Central memory CD8-positive, alpha-beta T cell (primary cell): Measurements from ENCODE around the gene TSPAN18.

Experiments
- ATAC-seq: fragments of 150-1000 bp; cut with Tn5 transposase; replicated peaks from 2 replicates; pipeline ENCODE4 v1.10.0; 2022; ENCODE audit warnings: mild to moderate bottlenecking, moderate FRiP score, moderate number of reproducible peaks; ENCODE audit not compliant: poor library complexity, severe bottlenecking; ENCODE audit errors: extremely low read depth
- DNase-seq, 2 donors: peaks; one replicate each; pipeline ENCODE4 v3.0.0; 2021; ENCODE audit warnings: low spot score in 2 of 2
- H3K27ac Mint-ChIP-seq: one replicate; pipeline ENCODE4 v1.8.0; 2022; ENCODE audit warnings: low read depth, mild to moderate bottlenecking, moderate library complexity, mixed read lengths
- H3K27me3 Mint-ChIP-seq: one replicate; pipeline ENCODE4 v1.8.0; 2022; ENCODE audit warnings: mixed read lengths
- H3K36me3 Mint-ChIP-seq: one replicate; pipeline ENCODE4 v1.8.0; 2022; ENCODE audit warnings: mild to moderate bottlenecking, moderate library complexity, mixed read lengths; ENCODE audit not compliant: insufficient read depth
- H3K4me1 Mint-ChIP-seq: one replicate; pipeline ENCODE4 v1.8.0; 2022; ENCODE audit warnings: mixed read lengths
- H3K4me3 Mint-ChIP-seq: one replicate; pipeline ENCODE4 v1.8.0; 2022; ENCODE audit warnings: mild to moderate bottlenecking, moderate library complexity, mixed read lengths
- H3K9me3 Mint-ChIP-seq: one replicate; pipeline ENCODE4 v1.8.0; 2022; ENCODE audit warnings: mixed read lengths

TSPAN18 gene

DNA sequence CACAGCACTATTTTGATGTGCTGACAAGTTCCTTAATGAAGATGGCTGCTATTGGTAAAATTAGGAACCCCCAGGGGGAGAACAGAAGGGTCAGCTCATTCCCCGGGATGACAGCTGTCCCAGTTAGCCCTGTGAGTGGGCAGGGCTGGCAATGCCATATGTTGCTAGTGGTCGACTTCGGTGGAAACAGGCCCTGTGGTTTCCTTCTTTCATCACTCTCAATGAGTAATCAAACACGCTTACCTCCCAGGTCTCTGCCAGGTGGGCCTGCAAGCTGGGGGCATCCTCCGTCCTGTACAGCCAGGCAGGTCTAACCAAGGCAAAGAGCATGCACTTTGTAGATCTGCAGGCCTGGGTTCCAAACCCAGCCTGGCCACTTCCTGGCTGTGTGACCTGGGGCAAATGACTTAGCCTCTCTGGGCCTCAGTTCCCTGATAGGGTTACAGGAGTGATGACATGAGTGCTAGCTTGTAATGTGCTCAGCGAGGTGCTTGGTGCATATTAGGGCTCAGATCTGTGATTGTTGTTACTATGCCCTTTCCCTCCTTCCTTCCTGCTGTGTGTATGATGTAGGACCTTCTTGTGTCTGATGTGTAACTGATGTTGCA is 85.2 kb downstream of the TSPAN18 start:
- Mint-ChIP-seq H3K9me3 (no peaks in the 10 kb centered on the region), H3K4me1 (no peaks in the 10 kb centered on the region), H3K4me3 (no peak overlapping the region), H3K27ac (peak overlapping the region; percentile 30), H3K36me3 (no peaks in the 10 kb centered on the region), H3K27me3 (no peaks in the 10 kb centered on the region)
- DNase-seq (no peak), ATAC-seq (no peak)

DNA sequence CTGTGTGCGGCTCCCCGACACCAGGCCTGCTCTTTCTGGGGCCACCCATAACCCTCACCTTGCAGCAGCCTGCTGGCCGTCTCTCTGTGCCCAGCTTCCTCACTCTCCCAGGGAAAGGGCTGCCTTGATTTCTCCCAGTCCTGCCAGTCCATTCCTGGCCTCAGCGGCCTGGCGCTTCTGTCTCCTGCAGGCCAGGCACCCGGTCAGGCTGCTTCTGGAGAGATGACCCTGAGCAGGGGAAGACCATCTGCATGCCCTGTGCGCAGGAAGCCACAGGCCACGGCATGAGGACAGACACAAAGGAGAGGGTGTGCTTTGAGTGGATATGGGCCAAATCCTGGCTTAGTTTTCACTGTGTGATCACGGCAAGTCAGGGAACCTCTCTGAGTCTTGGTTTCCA is 86.2 kb downstream of the TSPAN18 start:
- Mint-ChIP-seq H3K27ac (no peak overlapping the region), H3K27me3 (no peaks in the 10 kb centered on the region), H3K9me3 (no peaks in the 10 kb centered on the region), H3K36me3 (no peaks in the 10 kb centered on the region), H3K4me1 (peaks cover 4% of the 10 kb centered on the region), H3K4me3 (no peak overlapping the region)
- DNase-seq (no peak), ATAC-seq (no peak)

DNA sequence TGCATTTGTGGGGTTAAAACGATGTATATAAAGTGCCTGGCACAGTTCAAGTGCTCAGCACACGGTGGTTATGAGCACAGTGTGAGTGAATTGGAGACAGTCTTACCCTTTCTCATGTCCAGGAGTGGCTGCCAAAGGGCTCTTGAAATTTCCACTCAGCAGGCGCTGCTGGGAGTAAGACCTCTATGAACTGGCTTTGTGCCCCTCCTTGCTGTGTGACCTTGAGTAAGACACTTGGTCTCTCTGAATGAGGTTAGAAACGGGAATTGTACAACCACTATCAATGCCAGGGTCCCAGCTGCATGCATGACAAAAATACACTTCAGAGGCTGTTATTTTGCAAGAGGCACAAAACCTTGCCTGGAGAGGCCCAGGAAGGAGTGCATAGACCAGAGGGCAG is 86.6 kb downstream of the TSPAN18 start:
- no peak overlapping the region for H3K27ac Mint-ChIP-seq
- H3K9me3 Mint-ChIP-seq = no peaks in the 10 kb centered on the region
- H3K36me3 Mint-ChIP-seq = no peaks in the 10 kb centered on the region
- no peaks in the 10 kb centered on the region for H3K27me3 Mint-ChIP-seq
- DNase-seq (no peak), ATAC-seq (no peak)
- no peak overlapping the region for H3K4me3 Mint-ChIP-seq
- peaks cover 4% of the 10 kb centered on the region for H3K4me1 Mint-ChIP-seq

DNA sequence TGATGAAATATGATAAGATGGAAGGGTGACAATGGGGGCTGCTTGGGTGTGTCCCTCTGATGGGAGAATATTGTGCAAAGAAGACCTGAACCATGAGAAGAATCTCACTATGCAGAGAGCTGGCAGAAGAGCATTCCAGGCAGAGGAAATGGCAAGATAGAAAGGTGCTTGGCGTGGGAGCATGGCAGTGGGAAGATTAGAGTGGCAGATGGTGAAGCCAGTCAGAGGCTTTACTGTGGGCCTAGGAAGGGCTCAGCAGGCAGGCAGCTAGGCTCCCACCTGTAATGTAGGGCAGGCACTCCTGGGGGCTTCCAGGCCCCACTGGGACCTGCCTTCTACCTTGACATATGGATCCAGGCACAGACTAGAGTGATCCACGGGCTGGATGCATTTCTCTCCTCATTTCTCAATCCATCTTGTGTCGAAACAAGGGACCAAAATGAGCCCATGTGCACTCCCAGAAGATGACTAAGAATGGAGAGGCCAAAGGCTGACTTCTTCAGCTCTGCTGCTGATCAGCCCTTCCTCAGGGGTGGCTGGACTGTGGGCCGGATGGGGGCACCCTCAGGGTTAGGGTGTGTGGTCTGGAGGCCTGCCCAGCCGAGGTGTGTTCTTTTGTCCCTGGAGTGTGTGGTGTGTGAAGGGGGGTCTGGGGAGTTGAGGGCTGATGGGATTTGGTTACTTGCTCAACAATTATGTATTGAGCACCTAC is 88.3 kb downstream of the TSPAN18 start:
- Mint-ChIP-seq H3K27me3 (no peaks in the 10 kb centered on the region), H3K4me1 (peaks cover 4% of the 10 kb centered on the region), H3K4me3 (no peak overlapping the region), H3K27ac (no peak overlapping the region), H3K36me3 (no peaks in the 10 kb centered on the region), H3K9me3 (no peaks in the 10 kb centered on the region)
- DNase-seq (no peak), ATAC-seq (no peak)

DNA sequence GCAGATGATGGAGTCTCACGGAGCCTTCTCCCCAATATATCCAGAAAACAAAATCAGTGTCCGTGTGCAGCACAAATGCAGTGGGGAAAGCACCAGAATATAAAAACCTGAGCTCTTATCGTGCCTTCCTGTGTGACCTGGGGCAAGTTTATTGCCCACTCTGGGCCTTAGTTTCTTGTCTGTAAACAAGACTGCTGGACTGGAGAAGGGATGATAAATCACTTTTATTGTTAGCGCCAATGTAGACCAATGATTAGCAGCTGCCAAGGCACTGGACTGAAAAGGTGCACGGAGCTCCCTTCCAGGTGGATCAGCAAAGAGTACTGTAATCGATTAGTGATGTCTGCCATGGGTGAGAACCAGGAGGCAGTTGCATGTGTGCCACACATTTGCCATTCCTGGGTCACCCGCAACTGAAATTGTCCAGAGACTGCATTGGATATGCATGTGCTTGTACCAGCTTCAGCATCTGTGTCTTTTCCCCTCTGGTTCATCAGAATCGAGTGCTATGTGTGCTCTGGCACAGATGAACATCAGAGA is 89.2 kb downstream of the TSPAN18 start:
- no peak for ATAC-seq
- Mint-ChIP-seq H3K36me3 (no peaks in the 10 kb centered on the region), H3K4me1 (peaks cover 4% of the 10 kb centered on the region), H3K27me3 (no peaks in the 10 kb centered on the region), H3K4me3 (no peak overlapping the region), H3K9me3 (no peaks in the 10 kb centered on the region), H3K27ac (no peak overlapping the region)
- DNase-seq = no peak

DNA sequence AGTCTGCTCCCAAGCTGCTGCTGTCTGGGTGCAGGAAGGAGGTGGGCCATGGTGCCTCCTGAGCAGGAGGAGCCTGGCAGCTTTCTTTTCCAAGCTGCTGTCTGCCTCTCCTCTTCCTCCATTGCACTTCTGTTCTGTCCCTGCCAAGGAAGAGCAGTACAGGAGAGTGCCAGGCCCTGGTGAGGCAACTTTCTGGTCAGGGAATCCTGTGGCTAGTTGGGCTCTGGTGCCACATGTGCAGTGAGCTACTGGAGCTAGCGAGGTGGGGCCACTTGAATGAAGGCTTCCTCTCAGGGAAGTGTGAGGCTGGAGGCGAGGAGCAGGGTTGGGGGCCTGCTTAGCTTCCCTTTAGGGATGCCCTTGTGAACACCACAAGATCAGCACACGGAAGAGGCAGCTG is 90.0 kb downstream of the TSPAN18 start:
- no peak overlapping the region for H3K27ac Mint-ChIP-seq

DNA sequence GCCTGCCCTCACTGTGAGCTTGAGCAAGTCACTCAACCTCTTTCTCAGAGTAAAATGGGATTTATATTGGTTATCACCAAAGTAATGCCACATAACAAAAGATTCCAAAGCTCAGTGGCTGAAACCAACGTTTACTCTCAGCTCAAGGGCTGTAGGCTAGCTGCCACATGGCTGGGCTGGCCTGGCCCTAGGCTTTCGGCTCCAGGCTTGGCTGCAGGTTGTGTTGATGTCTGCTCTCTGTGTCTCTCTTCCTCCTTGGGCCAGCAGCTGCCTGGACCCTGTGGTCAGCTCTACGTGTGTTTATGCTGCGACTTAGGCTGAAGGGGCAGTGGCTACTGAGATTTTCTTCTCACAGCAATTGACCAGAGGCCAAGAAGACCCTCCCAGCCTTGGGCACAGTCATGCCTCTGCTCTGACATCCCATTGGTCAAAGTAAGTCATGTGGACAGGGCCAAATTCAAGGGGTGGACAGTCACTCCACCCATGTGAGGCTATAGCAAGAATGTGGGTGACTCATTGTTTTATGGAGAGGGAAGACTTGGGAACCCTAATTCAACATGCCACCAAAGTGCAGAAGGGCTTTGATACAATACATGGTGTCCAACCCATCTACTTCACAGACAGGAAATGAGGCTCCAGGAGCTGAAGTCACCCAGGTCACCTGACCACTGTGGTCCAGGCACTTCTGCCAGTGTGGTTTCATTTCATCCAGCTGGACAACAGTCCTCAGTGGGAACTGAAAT is 90.6 kb downstream of the TSPAN18 start:
- no peaks in the 10 kb centered on the region for H3K36me3 Mint-ChIP-seq
- H3K27ac Mint-ChIP-seq = no peak overlapping the region
- H3K27me3 Mint-ChIP-seq = no peaks in the 10 kb centered on the region
- H3K4me1 Mint-ChIP-seq = peaks cover 4% of the 10 kb centered on the region
- H3K9me3 Mint-ChIP-seq = no peaks in the 10 kb centered on the region
- DNase-seq = no peak
- no peak for ATAC-seq
- H3K4me3 Mint-ChIP-seq = no peak overlapping the region

More for the DNA sequence above, 90.0 kb downstream of the TSPAN18 start:
- ATAC-seq (no peak), DNase-seq (no peak)
- H3K36me3 Mint-ChIP-seq = no peaks in the 10 kb centered on the region
- H3K4me3 Mint-ChIP-seq = no peak overlapping the region
- H3K9me3 Mint-ChIP-seq = no peaks in the 10 kb centered on the region
- H3K27me3 Mint-ChIP-seq = no peaks in the 10 kb centered on the region
- H3K4me1 Mint-ChIP-seq = peaks cover 4% of the 10 kb centered on the region

DNA sequence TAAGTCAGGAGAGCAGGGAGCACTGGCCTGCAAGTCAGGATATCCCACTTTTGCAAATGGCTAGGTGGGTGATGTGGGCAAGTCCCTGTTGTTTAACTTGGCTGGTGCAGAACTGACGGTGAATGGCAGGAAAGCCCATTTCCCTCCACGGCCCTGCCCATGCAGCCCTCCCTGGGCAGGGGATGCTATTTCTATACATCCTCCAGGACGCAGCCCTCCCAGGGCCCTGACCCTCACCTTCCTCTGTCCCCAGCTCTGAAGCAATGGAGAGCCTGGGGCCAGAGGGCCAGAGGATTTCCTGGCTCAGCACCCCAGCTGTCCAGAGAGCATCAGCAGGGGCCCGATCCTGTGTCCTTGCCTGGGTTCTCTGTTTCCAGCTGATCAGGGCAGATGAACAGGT is 91.3 kb downstream of the TSPAN18 start:
- H3K36me3 Mint-ChIP-seq = no peaks in the 10 kb centered on the region
- no peak for ATAC-seq
- no peak for DNase-seq
- H3K4me1 Mint-ChIP-seq = peaks cover 4% of the 10 kb centered on the region
- H3K27ac Mint-ChIP-seq = no peak overlapping the region
- H3K9me3 Mint-ChIP-seq = no peaks in the 10 kb centered on the region
- H3K27me3 Mint-ChIP-seq = no peaks in the 10 kb centered on the region
- no peak overlapping the region for H3K4me3 Mint-ChIP-seq

DNA sequence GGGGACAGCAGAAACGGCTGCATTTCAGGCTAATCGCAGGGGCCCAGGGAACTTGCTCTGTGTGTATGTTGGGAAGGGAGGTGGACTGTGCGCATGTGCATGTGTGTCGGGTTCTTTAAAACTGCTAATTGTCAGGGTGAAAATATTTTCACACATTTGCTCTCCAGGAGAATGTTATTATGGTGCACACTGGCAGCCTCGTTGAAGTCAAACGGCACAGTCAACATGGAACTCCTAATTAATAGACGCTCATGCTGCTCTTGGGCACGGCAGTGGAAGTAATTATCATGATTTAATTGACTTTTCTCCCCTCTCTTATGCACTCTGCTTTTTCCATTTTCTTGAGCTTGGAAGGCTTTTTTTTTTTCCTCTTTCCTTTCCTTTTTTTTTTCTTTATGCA is 92.6 kb downstream of the TSPAN18 start:
- DNase-seq = no peak
- H3K4me1 Mint-ChIP-seq = peaks cover 4% of the 10 kb centered on the region
- no peaks in the 10 kb centered on the region for H3K9me3 Mint-ChIP-seq
- H3K27me3 Mint-ChIP-seq = no peaks in the 10 kb centered on the region
- H3K4me3 Mint-ChIP-seq = no peak overlapping the region
- no peaks in the 10 kb centered on the region for H3K36me3 Mint-ChIP-seq
- no peak for ATAC-seq
- H3K27ac Mint-ChIP-seq = no peak overlapping the region

DNA sequence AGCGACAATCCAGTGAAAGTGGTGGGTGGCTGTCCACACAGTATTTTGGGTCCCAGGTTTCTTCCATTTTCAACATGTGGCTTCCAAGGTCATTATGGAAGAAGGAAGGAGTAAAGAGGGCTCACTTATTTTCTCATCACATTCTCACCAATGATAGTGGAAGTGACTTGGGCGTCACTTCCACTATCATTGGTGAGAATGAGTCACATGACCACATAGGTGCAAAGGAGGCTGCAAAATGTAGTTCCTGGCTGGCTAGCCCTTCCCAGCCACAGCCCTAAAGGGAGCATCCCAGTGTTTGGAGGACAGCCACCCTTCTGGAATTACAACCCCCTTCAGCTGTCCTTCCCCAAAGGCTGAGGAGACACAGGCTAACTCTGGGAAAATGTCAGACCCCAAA is 95.6 kb downstream of the TSPAN18 start:
- Mint-ChIP-seq H3K9me3 (no peaks in the 10 kb centered on the region), H3K4me3 (no peak overlapping the region), H3K27ac (no peak overlapping the region), H3K27me3 (no peaks in the 10 kb centered on the region), H3K36me3 (no peaks in the 10 kb centered on the region), H3K4me1 (peaks cover 2% of the 10 kb centered on the region)
- no peak for ATAC-seq
- no peak for DNase-seq

DNA sequence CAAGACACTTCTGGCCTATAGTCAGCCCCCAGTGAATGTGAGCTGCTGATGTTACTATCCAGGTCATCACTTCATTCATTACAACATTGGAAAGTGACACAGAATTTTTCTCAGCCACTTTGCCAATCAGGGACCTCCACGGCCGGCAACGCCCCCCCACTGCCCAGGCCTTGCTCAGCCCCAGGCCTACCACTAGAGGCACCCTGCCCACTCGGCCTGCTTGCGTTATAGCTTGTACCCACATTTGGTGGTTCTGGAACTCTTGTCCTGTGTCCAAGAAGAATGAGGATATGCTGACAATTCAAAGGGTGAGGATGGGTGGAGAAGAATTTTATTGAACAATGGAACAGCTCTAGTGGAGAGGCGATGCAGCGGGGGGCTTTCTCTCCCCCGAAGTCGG is 96.2 kb downstream of the TSPAN18 start:
- no peaks in the 10 kb centered on the region for H3K4me1 Mint-ChIP-seq
- no peaks in the 10 kb centered on the region for H3K9me3 Mint-ChIP-seq
- ATAC-seq (no peak), DNase-seq (no peak)
- H3K36me3 Mint-ChIP-seq = no peaks in the 10 kb centered on the region
- H3K27me3 Mint-ChIP-seq = no peaks in the 10 kb centered on the region
- H3K4me3 Mint-ChIP-seq = no peak overlapping the region
- H3K27ac Mint-ChIP-seq = no peak overlapping the region

DNA sequence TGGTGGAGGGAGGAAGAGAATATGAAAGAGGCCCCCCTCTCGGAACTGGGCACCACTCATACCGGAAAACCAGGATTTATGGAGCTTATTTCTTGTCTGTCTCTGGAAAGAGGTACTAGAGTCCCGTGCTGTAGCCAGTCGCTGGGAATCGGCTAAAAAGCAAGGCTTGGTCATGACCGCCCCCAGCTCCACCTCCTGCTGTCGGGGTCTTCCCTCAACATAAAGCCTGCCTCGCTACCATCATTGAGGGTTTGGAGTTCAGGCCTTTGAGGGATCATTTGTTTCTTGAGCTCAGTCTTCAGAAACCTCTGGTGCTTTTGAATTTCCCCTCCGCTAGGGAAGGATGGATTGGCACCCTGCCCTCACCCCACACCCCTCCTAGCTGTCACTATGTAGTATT is 97.1 kb downstream of the TSPAN18 start:
- no peak overlapping the region for H3K4me3 Mint-ChIP-seq
- DNase-seq (no peak), ATAC-seq (no peak)
- H3K27me3 Mint-ChIP-seq = no peaks in the 10 kb centered on the region
- no peaks in the 10 kb centered on the region for H3K9me3 Mint-ChIP-seq
- no peaks in the 10 kb centered on the region for H3K4me1 Mint-ChIP-seq
- H3K27ac Mint-ChIP-seq = no peak overlapping the region
- H3K36me3 Mint-ChIP-seq = no peaks in the 10 kb centered on the region

DNA sequence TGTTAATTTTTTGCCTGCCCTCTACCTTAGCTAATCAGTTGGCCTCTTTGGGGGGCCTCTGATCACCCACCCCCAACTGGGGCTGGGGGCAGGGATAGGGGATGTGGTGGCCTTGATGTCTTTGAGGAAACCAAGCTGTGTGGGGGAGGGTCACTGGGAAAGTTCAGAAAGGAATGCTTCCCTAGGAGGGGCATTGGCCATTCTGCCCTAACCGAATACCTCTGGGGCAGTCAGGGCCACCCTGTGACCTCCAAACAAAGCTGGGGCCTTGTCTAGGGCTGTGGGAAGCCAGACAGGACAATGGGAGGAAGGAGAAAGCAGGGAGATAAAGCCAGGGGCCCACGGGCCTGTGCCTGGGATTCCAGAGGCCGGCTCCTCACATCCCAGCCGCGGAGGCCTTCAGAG is 97.5 kb downstream of the TSPAN18 start:
- no peaks in the 10 kb centered on the region for H3K4me1 Mint-ChIP-seq
- DNase-seq (no peak), ATAC-seq (no peak)
- H3K36me3 Mint-ChIP-seq = no peaks in the 10 kb centered on the region
- H3K9me3 Mint-ChIP-seq = no peaks in the 10 kb centered on the region
- no peak overlapping the region for H3K4me3 Mint-ChIP-seq
- no peaks in the 10 kb centered on the region for H3K27me3 Mint-ChIP-seq
- H3K27ac Mint-ChIP-seq = no peak overlapping the region
